ENCODE results near the gene POT1.

The POT1 gene

DNA sequence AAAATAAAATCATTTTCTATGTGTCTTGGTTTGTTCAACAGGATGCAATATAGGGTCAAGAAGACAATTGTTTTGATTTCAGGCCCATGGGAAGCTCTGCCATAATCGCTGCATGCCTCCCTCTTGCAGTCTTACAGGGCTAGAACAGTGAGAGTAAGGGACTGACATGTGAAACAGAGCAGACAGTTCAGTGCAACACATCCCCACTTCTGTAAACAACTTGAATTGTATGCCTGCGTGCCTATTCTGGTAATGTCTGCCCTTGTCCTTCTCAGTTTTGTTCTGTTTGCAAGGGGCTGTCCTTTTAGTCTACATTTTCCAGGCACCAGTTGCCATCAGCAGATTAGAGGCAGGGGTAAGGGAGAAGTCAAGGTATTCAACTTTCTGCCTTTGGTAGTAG lies 129.2 kb downstream of the POT1 start:
- no peak for DNase-seq

DNA sequence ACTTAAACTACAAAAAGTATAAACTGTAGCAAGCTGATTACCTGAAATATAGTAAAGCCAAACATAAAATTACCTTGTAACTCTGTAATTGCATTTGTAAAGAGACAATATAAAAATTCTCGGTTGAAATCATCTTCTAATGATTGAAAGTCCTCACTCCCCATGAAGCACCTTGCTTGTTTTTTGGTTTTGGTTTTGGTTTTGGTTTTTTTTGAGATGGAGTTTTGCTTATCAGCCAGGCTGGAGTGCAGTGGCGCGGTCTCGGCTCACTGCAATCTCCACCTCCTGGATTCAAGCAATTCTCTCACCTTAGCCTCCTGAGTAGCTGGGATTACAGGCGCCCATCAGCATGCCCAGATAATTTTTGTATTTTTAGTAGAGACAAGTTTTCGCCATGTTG lies 130.2 kb downstream of the POT1 start:
- no peak for DNase-seq

DNA sequence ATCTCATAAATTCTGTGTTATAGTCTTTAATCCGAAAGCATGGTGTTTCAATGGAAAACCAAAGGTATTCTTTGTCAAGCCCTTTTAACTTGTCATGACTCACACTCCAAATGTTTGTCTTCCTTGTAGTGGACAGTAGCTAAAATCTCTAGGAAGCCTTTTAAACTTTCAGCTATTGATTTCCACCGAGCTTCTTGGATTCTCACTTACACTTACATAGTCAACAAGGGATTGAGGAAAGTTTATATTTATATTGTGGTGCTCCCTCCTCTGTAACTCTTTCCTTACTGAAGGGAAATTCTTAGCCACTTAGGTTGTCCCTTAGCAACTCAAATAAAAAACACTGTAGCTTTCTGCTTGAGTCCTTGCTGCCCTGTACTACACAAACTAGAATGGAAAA lies 132.9 kb downstream of the POT1 start:
- DNase-seq = no peak

DNA sequence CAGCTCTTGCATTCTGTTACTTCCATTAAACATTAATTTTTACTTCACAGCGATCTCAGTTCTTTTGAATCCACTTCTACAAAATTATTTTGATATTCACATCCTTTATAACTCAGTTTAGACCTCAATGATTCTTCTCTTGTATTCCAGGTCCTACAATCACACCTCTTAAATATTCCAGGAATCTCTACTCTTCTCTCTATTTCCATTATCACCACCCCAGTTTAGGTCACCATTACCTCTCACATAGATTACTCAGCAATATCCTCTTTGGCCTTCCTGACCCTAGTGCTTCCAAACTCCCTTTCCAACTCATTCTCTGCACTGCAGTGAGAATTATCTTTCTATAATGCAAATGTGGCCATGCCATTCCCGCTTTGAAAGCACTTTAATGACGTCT lies 136.9 kb downstream of the POT1 start:
- no peak for DNase-seq

DNA sequence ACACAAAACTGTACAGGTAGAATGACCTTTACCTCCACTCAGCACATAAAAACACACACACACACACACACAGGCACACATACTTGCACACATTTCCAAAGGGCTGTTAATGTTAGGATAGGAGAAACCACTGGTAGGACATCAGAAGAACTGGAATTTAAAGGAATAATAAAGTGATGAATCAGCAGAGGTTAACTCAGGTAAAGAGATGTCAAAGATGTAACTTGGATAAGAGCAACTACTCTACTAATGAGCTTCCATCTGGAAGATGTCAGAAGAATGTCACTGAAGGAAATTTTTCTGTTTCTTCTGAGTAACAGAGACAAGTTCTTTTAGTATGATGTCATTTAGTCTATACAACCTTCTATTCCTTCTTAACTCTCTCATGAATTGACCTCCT lies 137.6 kb downstream of the POT1 start:
- no peak for DNase-seq

DNA sequence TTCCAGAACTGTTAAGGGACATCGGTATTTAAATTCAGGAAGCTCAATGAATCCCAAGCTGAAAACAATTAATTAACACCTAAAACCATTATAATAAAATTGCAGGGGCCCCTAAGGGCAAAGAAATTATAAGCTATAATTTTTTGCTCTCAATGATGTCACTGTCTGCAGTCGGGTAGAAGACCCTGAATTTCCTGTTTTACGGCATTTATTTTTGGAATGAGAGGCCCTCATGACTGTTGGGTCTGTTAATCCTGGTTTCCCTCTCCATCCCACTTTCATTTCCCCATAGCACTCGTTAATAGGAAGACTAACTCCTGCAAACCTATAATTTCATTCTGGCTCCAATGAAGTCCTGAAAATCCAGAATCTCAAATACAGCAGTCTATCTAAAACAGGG lies 138.2 kb downstream of the POT1 start:
- DNase-seq = no peak

DNA sequence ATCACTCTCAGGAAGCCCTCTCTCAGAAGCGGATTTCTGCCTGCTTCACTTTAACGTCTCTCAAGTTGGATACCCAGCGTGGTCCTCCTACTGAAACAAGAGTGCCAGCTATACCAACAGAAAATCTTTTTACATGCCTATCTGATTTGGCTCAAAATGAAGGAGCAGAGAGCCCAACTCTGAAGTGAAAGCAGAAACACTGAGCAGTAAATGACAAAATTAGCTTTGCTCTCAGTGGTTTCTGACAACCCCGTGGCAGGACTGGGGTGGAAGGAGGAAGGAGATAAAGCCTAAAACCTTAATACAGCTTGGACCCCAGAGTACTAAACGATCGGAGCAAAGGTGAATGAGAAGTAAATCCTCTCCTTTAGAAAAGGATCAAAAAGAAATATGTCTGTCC lies 139.0 kb downstream of the POT1 start:
- no peak for DNase-seq

DNA sequence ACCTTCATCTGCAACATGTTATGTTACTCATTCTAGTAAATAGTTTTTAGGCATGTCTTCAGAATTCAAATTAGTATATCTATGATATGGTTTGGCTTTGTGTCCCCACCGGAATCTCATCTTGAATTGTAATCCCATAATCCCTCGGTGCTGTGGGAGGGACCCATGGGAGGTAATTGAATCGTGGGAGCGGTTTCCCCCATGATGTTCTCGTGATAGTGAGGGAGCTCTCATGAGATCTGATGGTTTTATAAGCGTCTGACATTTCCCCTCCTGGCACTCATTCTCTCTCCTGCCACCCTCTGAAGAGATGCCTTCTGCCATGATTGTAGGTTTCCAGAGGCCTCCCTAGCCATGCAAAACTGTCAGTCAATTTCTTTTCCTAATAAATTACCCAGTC lies 143.6 kb downstream of the POT1 start:
- DNase-seq = no peak

DNA sequence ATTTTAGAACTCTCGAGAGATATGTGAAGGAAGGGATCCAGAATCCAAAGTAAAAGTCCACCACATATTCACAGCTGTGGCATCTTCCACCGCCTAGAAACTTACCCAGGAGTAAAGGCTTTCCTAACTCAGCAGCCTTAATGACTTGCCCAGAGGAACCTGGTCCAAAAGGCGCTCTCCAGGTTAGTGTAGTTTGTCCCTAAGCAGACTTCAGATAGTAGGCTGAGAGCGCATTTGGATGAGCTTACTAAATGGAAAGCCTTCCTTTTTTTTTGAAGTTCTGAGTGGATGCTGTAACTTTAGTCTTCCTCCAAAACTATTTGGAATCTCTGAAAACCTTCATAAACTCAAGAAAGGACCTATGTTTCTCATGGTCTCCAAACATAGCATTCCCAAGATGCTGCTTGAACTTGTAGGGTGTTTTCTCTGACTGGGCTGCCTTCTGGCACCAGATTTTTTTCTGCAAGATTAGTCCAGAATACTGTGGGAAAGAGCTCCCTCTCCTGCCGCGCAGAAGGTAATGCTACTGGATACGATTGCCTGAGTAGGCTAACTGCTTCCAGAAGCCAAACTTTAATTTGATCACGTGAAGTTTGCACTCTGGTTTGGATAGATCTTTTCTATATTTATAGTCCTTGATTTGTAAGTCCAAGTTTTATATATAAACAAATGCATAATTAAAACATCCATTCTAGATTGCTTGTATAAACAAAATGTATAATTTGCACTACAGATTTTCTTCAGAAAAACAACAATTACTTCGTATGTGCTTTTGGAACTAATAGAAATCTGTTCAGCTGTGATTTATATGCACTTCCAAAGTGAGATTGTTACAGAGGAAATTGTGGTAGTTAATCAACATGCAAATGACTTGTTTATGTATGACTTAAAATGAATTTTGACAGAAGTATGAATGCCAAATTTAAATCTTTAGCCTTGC lies 144.5 kb downstream of the POT1 start:
- DNase-seq = no peak

DNA sequence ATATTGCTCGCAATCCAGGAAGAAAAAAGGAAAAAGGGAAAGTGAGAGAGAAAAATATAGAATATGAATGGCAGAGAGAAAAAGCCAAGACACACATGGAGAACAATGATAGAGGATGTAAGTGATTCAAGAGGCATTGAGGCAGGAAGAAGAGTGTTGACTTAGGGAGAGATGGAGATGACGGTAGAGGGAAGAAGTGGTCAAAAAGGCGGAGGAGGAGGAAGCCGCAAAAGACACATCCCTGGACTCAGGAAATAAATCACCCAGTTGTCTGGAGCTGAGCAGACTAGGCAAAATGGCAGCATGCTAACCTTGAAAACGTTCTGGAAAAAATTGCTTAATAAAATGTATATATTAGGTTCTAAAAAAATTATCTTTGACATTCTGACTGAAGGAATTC lies 146.4 kb downstream of the POT1 start:
- DNase-seq = no peak

DNA sequence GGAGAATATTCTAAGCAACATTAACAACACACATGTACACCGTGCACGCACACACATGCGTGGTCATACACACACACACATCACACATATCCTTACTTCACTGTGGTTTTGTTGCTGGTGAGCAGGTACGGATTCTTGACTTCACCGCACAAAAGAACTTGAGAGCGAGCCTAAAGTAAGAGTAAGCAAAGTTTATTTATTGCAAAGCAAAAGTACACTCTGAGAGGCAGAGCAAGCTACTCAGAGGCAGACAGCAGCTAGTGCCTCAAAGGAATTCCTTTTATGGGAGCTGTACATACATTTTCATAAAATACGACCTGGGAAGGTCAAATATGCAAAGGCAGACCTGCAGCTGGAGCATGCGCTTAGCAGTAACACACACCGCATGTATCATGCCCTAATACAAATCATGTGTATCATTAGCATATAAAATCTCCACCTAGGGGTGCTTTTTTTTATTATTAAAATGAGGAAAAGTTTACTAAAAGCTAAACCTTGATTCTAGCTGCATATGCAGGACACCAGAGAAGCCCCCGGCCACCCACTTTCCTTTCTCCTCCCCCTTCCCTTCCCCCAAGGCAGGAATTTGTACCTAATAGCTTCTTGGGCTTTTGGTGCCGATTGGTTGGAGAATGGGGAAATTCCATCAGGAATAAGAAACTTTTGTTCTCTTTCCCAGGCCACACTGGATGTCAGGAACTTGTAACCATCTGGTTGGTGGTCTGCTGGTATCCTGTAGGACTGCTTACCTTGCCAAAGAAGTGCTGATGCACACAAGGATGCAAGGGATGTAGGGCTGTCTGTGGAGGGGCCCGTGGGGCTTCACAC lies 147.5 kb downstream of the POT1 start:
- no peak for DNase-seq

DNA sequence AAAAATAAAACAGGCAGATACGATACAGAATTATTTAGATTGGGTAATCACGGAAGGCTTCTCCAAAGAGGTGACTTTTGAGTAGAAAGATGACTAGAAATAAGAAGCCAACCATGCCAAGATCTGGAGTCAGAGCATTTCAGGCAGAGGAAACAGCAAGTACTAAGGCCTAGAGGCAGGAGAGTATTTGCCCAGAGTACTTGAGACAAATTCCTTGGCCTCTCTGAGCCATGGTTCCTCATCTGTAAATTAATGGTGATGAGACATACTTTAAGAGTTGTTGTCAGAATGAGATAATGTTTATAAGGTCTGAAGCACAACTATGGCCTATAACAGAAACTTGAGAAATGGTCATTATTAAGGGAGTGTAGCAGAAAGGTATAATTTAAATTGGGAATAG lies 148.2 kb downstream of the POT1 start:
- DNase-seq = no peak

DNA sequence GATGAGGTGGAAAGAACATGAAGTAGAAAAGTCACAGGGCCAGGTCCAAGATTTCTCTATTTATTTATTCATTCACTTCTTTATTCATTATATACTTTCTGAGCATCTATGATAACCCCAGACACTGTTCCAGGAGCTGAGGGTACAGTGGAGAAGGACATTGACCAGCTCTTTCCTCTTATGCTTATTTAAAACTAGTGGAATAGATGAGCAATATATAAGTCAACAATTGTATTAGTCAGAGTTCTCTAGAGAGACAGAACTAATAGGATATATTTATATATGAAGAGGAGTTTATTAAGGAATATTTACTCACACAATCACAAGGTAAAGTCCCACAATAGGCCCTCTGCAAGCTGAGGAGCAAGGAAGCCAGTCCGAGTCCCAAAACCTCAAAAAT lies 149.0 kb downstream of the POT1 start:
- DNase-seq = no peak

DNA sequence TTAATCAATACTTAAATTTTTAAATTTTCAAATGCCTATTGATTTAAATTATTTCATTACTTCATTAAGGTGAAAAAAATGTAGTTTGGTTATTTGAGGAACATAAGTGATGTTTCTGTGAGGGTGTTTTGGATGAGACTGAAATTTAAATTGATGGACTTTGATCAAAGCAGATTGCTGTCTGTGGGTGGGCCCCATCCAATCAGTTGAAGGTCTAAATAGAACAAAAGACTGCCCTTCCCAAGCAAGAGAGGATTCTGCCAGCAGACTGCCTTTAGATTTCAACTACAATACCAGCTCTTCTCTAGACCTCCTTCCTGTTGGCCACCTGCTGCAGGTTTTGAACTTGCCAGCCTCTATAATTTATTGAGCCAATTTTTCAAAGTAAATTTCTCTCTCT lies 149.6 kb downstream of the POT1 start:
- no peak for DNase-seq

DNA sequence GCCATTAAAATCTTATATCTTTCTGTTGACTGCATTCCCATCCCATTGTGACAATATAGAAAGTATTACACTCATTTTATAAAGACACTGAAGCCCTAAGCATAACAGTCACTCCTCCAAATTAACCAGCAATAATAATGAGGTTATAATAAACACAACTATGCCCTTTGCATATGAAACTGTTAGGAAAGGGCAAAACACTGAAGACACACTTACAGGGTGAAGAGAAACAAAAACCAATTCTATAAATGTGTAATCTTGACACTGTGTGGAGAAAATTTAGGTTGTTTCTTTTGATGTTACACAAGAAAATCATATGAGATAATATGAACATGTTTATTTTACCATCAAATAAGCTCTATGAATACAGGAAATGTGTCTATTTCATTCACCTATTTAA lies 150.0 kb downstream of the POT1 start:
- no peak for DNase-seq

DNA sequence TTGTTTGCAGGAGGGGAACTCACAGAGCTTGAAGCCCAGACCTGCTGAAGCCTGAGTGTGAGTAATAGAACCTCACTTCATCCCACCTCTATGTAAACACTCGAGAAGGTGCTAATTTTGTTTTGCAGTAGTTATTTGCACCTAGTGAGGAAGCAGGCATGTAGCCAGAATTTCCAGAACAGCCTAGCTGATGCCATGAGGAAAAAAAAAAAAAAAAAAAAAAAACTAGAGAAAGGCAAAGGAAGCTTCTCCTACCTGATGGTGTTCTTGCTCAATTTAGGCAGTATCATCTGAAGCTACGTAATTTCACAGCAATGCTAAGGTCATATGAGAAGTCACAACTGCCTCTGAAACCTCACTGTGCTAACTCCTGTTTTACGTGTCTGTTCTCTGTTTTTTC lies 150.4 kb downstream of the POT1 start:
- no peak for DNase-seq

DNA sequence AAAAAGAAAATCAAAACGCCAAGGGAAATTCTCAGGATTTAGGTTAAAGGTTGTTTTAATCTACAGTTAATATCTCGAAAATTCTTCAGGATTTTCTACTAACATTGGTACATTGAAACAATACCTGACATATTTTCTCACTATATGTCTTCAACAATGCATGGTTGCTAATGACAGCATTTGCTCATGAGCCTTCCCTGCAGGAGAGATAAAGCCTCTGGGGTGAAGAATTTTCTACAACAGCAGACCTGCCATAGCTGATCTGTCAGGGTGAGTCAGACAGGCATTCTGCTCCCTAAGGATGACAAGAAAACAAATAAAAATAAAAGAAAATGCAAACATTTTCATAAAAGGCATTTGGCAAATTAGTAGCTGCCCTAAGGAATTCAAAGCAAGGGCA lies 152.4 kb downstream of the POT1 start:
- no peak for DNase-seq

DNA sequence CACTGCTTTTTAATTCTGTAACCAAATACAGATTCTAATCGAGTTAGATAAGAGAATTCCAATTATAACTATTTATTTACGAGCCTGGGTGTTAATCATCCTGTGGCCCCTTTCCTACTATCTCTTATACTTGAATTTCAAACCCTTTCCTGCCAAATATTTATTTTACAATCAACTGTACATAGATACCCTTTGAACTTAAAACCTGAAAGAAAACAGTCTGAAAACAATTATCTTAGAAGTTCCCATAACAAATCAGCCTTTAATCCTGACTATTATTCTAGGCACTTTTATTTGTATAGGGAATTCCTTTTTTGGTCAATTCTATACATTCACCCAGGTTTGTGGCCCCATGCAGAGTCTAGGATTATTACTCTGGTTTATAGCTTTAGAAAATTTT lies 153.5 kb downstream of the POT1 start:
- no peak for DNase-seq

DNA sequence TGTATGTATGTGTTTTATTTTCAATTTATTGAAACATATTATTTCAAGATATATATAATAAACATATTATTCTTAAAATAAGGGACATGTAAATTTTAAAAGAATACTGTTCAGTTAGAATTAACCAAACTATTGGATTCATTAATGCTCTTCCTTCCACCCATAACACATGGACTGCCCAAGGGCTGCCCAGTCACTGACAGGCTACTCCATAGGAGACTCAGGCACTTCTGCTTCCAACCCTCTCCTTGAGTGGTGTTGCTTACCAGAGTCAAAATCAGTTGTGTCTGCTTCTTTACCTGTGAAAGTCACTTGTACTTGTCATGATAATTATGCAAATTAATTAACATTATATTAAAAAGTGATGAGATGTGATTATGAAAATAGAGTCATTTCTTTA lies 154.2 kb downstream of the POT1 start:
- no peak for DNase-seq

DNA sequence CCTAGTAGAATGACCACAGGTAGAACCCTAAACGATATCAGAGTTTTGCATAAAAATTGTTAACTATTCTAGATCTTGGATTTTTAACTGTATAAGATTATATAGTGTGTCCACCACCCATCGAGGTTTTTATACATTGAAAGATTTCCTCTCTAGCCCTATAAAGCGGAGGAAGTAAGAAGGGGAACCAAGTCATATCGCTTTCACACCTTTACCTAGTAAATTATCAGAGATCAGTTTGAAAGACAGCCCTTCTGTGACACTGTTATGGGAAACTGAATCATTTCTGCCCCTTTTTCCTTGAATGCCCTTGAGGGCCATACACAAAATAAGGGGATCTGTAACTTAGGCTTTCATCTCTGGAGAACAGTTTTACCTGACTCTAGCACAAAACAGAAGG lies 155.7 kb downstream of the POT1 start:
- DNase-seq = no peak

DNA sequence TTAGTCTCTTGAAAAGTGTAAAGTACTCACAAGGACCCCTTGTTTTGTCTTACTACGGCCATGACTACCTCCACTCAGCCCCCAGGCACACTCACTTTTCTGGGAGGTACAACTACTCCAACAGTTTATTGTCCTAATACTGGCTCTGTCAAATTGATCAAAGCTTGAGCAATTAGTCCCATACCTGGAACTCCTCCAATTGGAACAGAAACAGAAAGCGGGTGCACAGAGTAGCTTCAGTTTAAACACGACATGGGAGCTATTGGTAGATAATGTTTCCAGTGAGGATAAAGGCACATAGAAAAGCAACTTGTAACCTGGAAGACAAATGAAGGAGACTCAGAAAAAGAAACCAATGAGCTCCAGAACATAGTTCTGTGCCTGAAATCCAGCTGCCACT lies 156.3 kb downstream of the POT1 start:
- DNase-seq = no peak
